ENCODE data around the gene VIL1. TPM values are rescaled to one million over a fixed set of nuclear protein-coding genes. Genes with fewer than 3 reads are reported as not detected.

Gene VIL1
- 1.4 and 2.1 TPM in 2 replicates for total RNA-seq (2011; cell fraction: chromatin; rRNA removed; ENCODE audit: low replicate concordance)
- total RNA-seq (2011; cell fraction: nucleolus; rRNA removed): 0.79 and 1.2 TPM in 2 replicates
- 0.44 and 1.4 TPM in 2 replicates for total RNA-seq (2011; cell fraction: nucleoplasm; rRNA removed)
- total RNA-seq (2014; rRNA removed) (1.7 and 2.6 TPM in 2 replicates), total RNA-seq (2014; rRNA removed; fragmentation: Illumina TruSeq; extraction: Trizol) (1.1 and 1.2 TPM in 2 replicates), total RNA-seq (2015; rRNA removed; fragmentation: Illumina TruSeq; extraction: Trizol) (0.51 and 0.75 TPM in 2 replicates), total RNA-seq (2021) (2.4 and 2.7 TPM in 2 replicates), polyA plus RNA-seq (2011; rRNA removed) (0.46 and 0.63 TPM in 2 replicates), polyA plus RNA-seq (2014; fragmentation: Illumina TruSeq; extraction: Trizol) (1.2 and 2.0 TPM in 2 replicates), polyA plus RNA-seq (2014; fragmentation: Nextera tagmentation; extraction: Ambion mirVana) (under 1 TPM; 0.62 to 0.73 TPM), polyA plus RNA-seq (2014; rRNA removed) (1.9 and 3.7 TPM in 2 replicates), polyA minus RNA-seq (2011; rRNA and poly(A)+ RNA removed) (0.60 and 1.7 TPM in 2 replicates), Bru-seq, nascent RNA (percentile 24 among the genes with signal in this experiment), BruChase-seq, experiment 1, labeled RNA remaining after a 2-hour chase (percentile 16 among the genes with signal in this experiment), BruChase-seq, experiment 2, labeled RNA remaining after a 6-hour chase (percentile 21 among the genes with signal in this experiment)
- 0.35 and 1.5 TPM in 2 replicates for polyA plus RNA-seq (2011; cell fraction: cytosol; rRNA removed)
- 0.84 and 2.7 TPM in 2 replicates for polyA plus RNA-seq (2011; cell fraction: nucleus; rRNA removed)
- polyA plus RNA-seq (2012): 0.54 and 0.72 TPM in 2 replicates
- polyA minus RNA-seq (2011; cell fraction: cytosol; rRNA and poly(A)+ RNA removed): 0.57 and 1.2 TPM in 2 replicates
- polyA minus RNA-seq (2011; cell fraction: nucleus; rRNA and poly(A)+ RNA removed): 0.27 and 0.33 TPM in 2 replicates
- long read RNA-seq, experiment 1, full-length matches to known transcripts: 1 of 7 reads
- long read RNA-seq, experiment 1, partial matches to known transcripts: 5 of 7 reads
- long read RNA-seq, experiment 1, other reads (novel, unspliced or antisense): 1 of 7 reads
- long read RNA-seq, experiment 2, partial matches to known transcripts: 1 of 3 reads
- long read RNA-seq, experiment 2, other reads (novel, unspliced or antisense): 2 of 3 reads
- long read RNA-seq, experiment 3, partial matches to known transcripts: 1 of 1 reads
- long read RNA-seq, experiment 3, other reads (novel, unspliced or antisense): 0 of 1 reads

DNA sequence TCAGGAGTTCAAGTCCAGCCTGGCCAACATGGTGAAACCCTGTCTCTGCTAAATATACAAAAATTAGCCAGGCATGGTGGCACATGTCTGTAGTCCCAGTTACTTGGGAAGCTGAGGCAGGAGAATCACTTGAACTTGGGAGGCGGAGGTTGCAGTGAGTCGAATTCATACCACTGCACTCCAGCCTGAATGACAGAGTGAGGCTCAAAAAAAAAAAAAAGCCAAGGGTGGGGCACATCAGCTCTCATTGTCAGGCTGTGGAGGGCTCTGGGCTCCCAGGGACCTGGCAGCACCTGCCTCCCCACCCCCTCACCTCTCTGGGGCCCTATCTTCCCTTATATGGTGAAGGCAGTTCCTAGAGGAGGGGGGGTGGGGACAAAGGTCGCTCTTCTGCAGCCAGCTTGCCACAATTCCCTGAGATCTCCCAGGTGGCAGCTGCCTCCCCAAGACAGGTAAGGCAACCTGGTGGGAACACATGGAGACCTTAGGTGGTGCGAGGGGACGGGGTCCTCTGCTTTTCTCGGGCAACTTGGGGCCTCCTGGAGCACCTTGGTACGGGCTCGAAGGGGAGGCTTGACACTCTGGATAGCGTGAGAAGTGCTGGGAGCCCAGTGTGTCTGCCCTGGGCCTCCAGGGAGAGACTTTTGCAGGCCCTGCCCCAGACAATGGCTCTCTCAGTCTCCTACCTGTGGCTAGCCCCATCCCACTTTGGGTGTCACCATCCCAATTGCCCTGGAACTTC is at the start of gene VIL1:
Gene VIL1 (plus strand): TSS at position 407 of the 742 bp plus-strand sequence. CDS start 4,656 bp downstream, outside the sequence.
- TF ChIP-seq TEAD1 (CRISPR knock-in tag; IDR thresholded peaks at IDR 0.05) (no peak), SRF (CRISPR knock-in tag; IDR thresholded peaks at IDR 0.05) (peak in 1 of 2 experiments; percentile 85; a peak in 2 of 4 replicates), TGIF2 (CRISPR knock-in tag; IDR thresholded peaks at IDR 0.05) (no peak), GTF2E2 (tag; IDR thresholded peaks at IDR 0.05) (no peak), LCOR (CRISPR knock-in tag; IDR thresholded peaks at IDR 0.05) (no peak)
- TF ChIP-seq, protein P1, sequence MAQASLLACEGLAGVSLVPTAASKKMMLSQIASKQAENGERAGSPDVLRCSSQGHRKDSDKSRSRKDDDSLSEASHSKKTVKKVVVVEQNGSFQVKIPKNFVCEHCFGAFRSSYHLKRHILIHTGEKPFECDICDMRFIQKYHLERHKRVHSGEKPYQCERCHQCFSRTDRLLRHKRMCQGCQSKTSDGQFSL (CRISPR knock-in tag; IDR thresholded peaks at IDR 0.05): 0 out of 2 replicates have a peak, but pooled peaks have one; percentile 29
- TF ChIP-seq, protein P1 (tag; IDR thresholded peaks at IDR 0.05): no peak
- in situ Hi-C loops (cut with MboI): no loop called here
- ChIA-PET POLR2A (interaction anchor here (1.3 kb wide), 1 partner anchor 9 kb away, joined by 4 read pairs; no protein-coding TSS in a partner anchor), CTCF (ENCODE audit: low intra/inter-chr PET ratio) (interaction anchor here (0.6 kb wide), 1 partner anchor 45 kb away, joined by 3 read pairs; no protein-coding TSS in a partner anchor)
- H3K4me3 ChIP-seq: no peak within 1 kb of the TSS
- no peaks in the 10 kb centered on the region for H3K27me3 ChIP-seq (ENCODE audit: control insufficient read depth in 2 of 2, insufficient read depth in 2 of 2, low read length in 2 of 2)
- intact Hi-C loops (cut with micrococcal nuclease): no loop called here
- ATAC-seq: peak; percentile 20; the same call in 2 of the 3 replicates
- no peaks in the 10 kb centered on the region for H3K9me1 ChIP-seq (ENCODE audit: control insufficient read depth, insufficient read depth, low read length)
- WGBS (ENCODE audit: insufficient coverage, low coverage, missing lambda C conversion rate): 51% methylated on average over 7 of the region's 9 CpGs
- H4K20me1 ChIP-seq (replicated peaks; ENCODE audit: control insufficient read depth, insufficient read depth, low read length): no peaks in the 10 kb centered on the region
- H3K79me2 ChIP-seq (ENCODE audit: control insufficient read depth, insufficient read depth, low read length): no peaks in the 10 kb centered on the region
- FAIRE-seq: no peak
- H3K4me2 ChIP-seq (ENCODE audit: insufficient read depth, low read length): no peak within 1 kb of the TSS
- peak in 1 of 4 experiments; percentile 23 for DNase-seq (ENCODE audit: extremely low read depth in 1 of 4, low spot score in 3 of 4)
- BruUV-seq (replicated peaks): no TSS peak
- H2AFZ ChIP-seq (ENCODE audit: low read depth, low read length): peak within 1 kb of the TSS; percentile 63
- H3K9ac ChIP-seq (ENCODE audit: insufficient read depth in 1 of 2, low read depth in 2 of 2, low read length in 2 of 2): peak within 1 kb of the TSS in 1 of 2 experiments; percentile 83; a peak in 2 of 4 replicates
- H3K9me3 ChIP-seq (replicated peaks; ENCODE audit: control insufficient read depth, insufficient read depth, low read depth, low read length): no peaks in the 10 kb centered on the region
- H3K27ac ChIP-seq (ENCODE audit: extremely low read depth, low read depth, low read length): no peak within 1 kb of the TSS; the same call in 2 of the 3 replicates
- H3K4me1 ChIP-seq (replicated peaks in 1 of 2; ENCODE audit: control insufficient read depth in 2 of 2, insufficient read depth in 2 of 2, low read length in 2 of 2): peaks cover 37 to 53% of the 10 kb centered on the region in 2 experiments; a peak in 4 of 5 replicates
- no peaks in the 10 kb centered on the region for H3K36me3 ChIP-seq (ENCODE audit: control insufficient read depth, insufficient read depth, low read length)

All from K562 (cell line).